Measurements from ENCODE around the gene ISM1.

ISM1 gene

GRCh38 chr20:13256606-13257005 lies 35.5 kb downstream of the ISM1 start:
- no peak overlapping the region for H3K9ac ChIP-seq (ENCODE audit: low read length)
- H3K27ac ChIP-seq (ENCODE audit: low read length) = no peak overlapping the region
- H3K4me2 ChIP-seq (ENCODE audit: low read depth, low read length) = no peak overlapping the region
- H3K9me2 ChIP-seq (replicated peaks; ENCODE audit: insufficient read depth, low read length) = no peaks in the 10 kb centered on the region
- H3F3A ChIP-seq (ENCODE audit: insufficient read depth, low read length) = no peaks in the 10 kb centered on the region
- H3K4me1 ChIP-seq (ENCODE audit: low read length) = no peaks in the 10 kb centered on the region
- H3K27me3 ChIP-seq (replicated peaks; ENCODE audit: insufficient read depth, low read length) = no peaks in the 10 kb centered on the region
- H4K20me1 ChIP-seq (ENCODE audit: insufficient read depth, low read length) = no peaks in the 10 kb centered on the region
- no peaks in the 10 kb centered on the region for H3K9me3 ChIP-seq (replicated peaks; ENCODE audit: insufficient read depth, low read length)
- TF ChIP-seq EZH2 (optimal IDR thresholded peaks at IDR 0.05; ENCODE audit: low read depth, low read length) = no peak
- no peak for TF ChIP-seq EZH2phosphoT487 (IDR thresholded peaks at IDR 0.05; ENCODE audit: low read length)
- TF ChIP-seq, protein P1, sequence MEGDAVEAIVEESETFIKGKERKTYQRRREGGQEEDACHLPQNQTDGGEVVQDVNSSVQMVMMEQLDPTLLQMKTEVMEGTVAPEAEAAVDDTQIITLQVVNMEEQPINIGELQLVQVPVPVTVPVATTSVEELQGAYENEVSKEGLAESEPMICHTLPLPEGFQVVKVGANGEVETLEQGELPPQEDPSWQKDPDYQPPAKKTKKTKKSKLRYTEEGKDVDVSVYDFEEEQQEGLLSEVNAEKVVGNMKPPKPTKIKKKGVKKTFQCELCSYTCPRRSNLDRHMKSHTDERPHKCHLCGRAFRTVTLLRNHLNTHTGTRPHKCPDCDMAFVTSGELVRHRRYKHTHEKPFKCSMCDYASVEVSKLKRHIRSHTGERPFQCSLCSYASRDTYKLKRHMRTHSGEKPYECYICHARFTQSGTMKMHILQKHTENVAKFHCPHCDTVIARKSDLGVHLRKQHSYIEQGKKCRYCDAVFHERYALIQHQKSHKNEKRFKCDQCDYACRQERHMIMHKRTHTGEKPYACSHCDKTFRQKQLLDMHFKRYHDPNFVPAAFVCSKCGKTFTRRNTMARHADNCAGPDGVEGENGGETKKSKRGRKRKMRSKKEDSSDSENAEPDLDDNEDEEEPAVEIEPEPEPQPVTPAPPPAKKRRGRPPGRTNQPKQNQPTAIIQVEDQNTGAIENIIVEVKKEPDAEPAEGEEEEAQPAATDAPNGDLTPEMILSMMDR (IDR thresholded peaks at IDR 0.05; ENCODE audit: low read length) = no peak
- H3K79me2 ChIP-seq (ENCODE audit: low read length) = no peaks in the 10 kb centered on the region
- no peaks in the 10 kb centered on the region for H3K36me3 ChIP-seq (replicated peaks; ENCODE audit: insufficient read depth, low read length)
- no peak for DNase-seq
- H3K4me3 ChIP-seq (ENCODE audit: low read length) = no peak overlapping the region
- H2AFZ ChIP-seq (ENCODE audit: low read length) = no peak overlapping the region

DNA sequence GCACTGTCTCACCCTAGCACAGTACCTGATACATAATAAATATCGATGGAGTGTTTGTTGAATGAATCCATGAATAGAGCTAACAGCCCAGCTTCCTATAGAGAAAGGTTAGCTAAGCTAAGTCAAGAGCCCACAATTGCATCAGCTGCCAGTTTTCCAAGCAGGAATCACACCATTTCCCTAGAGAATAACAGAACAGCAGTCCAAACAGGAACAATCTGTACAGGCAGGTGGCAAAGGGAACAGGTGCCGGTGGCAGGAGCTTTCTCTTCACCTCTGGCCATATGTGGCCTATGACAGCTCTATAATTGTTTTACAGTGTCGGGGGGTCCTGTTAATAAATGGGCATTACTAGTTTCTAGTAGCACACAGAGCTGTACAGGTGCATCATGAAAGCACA lies 38.8 kb downstream of the ISM1 start:
- Histone ChIP-seq H3K4me1 (ENCODE audit: low read length) (no peaks in the 10 kb centered on the region), H3K27ac (ENCODE audit: low read length) (no peak overlapping the region), H3K79me2 (ENCODE audit: low read length) (no peaks in the 10 kb centered on the region), H3K4me3 (ENCODE audit: low read length) (no peak overlapping the region), H2AFZ (ENCODE audit: low read length) (no peak overlapping the region), H3K36me3 (replicated peaks; ENCODE audit: insufficient read depth, low read length) (no peaks in the 10 kb centered on the region), H3K9me2 (replicated peaks; ENCODE audit: insufficient read depth, low read length) (no peaks in the 10 kb centered on the region), H3K4me2 (ENCODE audit: low read depth, low read length) (no peak overlapping the region), H3F3A (ENCODE audit: insufficient read depth, low read length) (no peaks in the 10 kb centered on the region), H3K9me3 (replicated peaks; ENCODE audit: insufficient read depth, low read length) (no peaks in the 10 kb centered on the region), H4K20me1 (ENCODE audit: insufficient read depth, low read length) (no peaks in the 10 kb centered on the region), H3K9ac (ENCODE audit: low read length) (no peak overlapping the region), H3K27me3 (replicated peaks; ENCODE audit: insufficient read depth, low read length) (no peaks in the 10 kb centered on the region)
- no peak for DNase-seq
- TF ChIP-seq EZH2phosphoT487 (IDR thresholded peaks at IDR 0.05; ENCODE audit: low read length) (no peak), EZH2 (optimal IDR thresholded peaks at IDR 0.05; ENCODE audit: low read depth, low read length) (no peak)
- TF ChIP-seq, protein P1 (IDR thresholded peaks at IDR 0.05; ENCODE audit: low read length) = no peak

DNA sequence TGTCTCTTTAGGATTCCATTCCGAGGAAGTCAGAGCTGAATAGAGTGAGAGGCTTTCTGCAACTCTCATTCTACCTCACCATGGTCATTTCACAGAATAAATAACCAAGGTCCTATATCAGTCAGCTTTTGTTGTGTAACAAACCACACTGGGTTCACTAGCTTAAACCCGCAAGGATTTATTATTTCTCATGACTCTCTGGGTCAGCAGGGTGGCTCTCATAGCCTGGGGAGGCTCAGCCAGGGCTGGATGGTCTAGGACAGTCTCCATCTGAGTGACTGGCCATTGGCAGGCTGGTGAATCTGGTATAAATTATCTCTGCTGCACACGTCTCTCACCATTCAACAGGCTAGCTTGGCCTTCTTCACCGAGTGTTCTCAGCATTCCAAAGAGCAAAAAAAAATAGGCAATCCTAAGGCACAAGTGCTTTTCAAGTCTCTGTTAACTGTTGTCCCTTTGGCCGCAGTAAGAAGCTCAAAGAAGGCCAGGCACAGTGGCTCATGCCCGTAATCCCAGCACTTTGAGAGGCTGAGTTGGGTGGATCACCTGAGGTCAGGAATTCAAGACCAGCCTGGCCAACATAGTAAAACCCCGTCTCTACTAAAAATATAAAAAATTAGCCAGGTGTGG lies 39.7 kb downstream of the ISM1 start:
- H3K9me2 ChIP-seq (replicated peaks; ENCODE audit: insufficient read depth, low read length) = no peaks in the 10 kb centered on the region
- H3K27ac ChIP-seq (ENCODE audit: low read length) = no peak overlapping the region
- H4K20me1 ChIP-seq (ENCODE audit: insufficient read depth, low read length) = no peaks in the 10 kb centered on the region
- H3K79me2 ChIP-seq (ENCODE audit: low read length) = no peaks in the 10 kb centered on the region
- no peak for DNase-seq
- no peaks in the 10 kb centered on the region for H3K36me3 ChIP-seq (replicated peaks; ENCODE audit: insufficient read depth, low read length)
- H3K4me1 ChIP-seq (ENCODE audit: low read length) = no peaks in the 10 kb centered on the region
- H3K27me3 ChIP-seq (replicated peaks; ENCODE audit: insufficient read depth, low read length) = no peaks in the 10 kb centered on the region
- no peak overlapping the region for H3K4me2 ChIP-seq (ENCODE audit: low read depth, low read length)
- no peaks in the 10 kb centered on the region for H3K9me3 ChIP-seq (replicated peaks; ENCODE audit: insufficient read depth, low read length)
- H2AFZ ChIP-seq (ENCODE audit: low read length) = no peak overlapping the region
- TF ChIP-seq, protein P1 (IDR thresholded peaks at IDR 0.05; ENCODE audit: low read length) = no peak
- TF ChIP-seq EZH2 (optimal IDR thresholded peaks at IDR 0.05; ENCODE audit: low read depth, low read length) = no peak
- no peak for TF ChIP-seq EZH2phosphoT487 (IDR thresholded peaks at IDR 0.05; ENCODE audit: low read length)
- no peak overlapping the region for H3K9ac ChIP-seq (ENCODE audit: low read length)
- no peak overlapping the region for H3K4me3 ChIP-seq (ENCODE audit: low read length)
- H3F3A ChIP-seq (ENCODE audit: insufficient read depth, low read length) = no peaks in the 10 kb centered on the region

Measured in MM.1S (cell line).